Panc1 (cell line): ENCODE measurements around the gene DRC3. TPM values are rescaled to one million over a fixed set of nuclear protein-coding genes. Genes with fewer than 3 reads are reported as not detected.
A peak's percentile ranks its signal among the peaks of the same experiment; 100 is the strongest.

Source experiments
- ATAC-seq: fragments of 200-7000 bp; cut with Tn5 transposase; 2 replicates; pipeline ENCODE4 v1.9.1; 2020; ENCODE audit warnings: mild to moderate bottlenecking, moderate library complexity
- BruUV-seq: library from RNA; stranded (reverse); fragments of 400-500 nt; replicated peaks from 2 replicates; lab custom pipeline; 2021; lab: Mats Ljungman, UMichigan
- CTCF ChIA-PET: fragments of 300-600 bp; sonication (Branson Sonifier 250); formaldehyde crosslinking; loops from one replicate; lab custom pipeline; 2022; ENCODE audit warnings: antibody characterized with exemption; lab: Charles Lee
- POLR2A ChIA-PET: fragments of 300-600 bp; sonication (Branson Sonifier 250); formaldehyde crosslinking; loops from one replicate; lab custom pipeline; 2022; ENCODE audit warnings: antibody characterized with exemption; lab: Charles Lee
- DNase-seq: peaks from one replicate; pipeline ENCODE4 v3.0.0-alpha.2; 2010; ENCODE audit warnings: low read depth, low spot score
- H3K27ac ChIP-seq: 2 replicates; pipeline ENCODE4 v1.5.1; 2011; ENCODE audit warnings: mild to moderate bottlenecking, low read length, inconsistent platforms
- H3K27me3 ChIP-seq: fragments of 200-500 bp; sonication (Bioruptor generic); 2 replicates; pipeline ENCODE4 v1.6.0; 2014; ENCODE audit warnings: low read length, inconsistent platforms; ENCODE audit not compliant: control insufficient read depth, insufficient read depth
- H3K36me3 ChIP-seq: fragments of 200-500 bp; sonication (Bioruptor generic); 2 replicates; pipeline ENCODE4 v1.5.1; 2014; ENCODE audit warnings: inconsistent platforms, mild to moderate bottlenecking, low read length, moderate library complexity; ENCODE audit not compliant: control insufficient read depth, insufficient read depth
- H3K4me1 ChIP-seq: 2 replicates; pipeline ENCODE4 v1.5.1; 2011; ENCODE audit warnings: inconsistent platforms, mild to moderate bottlenecking, low read length, moderate library complexity; ENCODE audit not compliant: control insufficient read depth, insufficient read depth
- H3K4me3 ChIP-seq, 2 experiments: 2 replicates each; pipeline ENCODE4 v1.5.1; 2011 to 2012; ENCODE audit warnings: low read depth in 2 of 2, low read length in 2 of 2, mild to moderate bottlenecking in 2 of 2, inconsistent platforms in 1 of 2, moderate library complexity in 1 of 2
- H3K9me3 ChIP-seq: fragments of 200-500 bp; sonication (Bioruptor generic); 2 replicates; pipeline ENCODE4 v1.5.1; 2014; ENCODE audit warnings: low read depth, mild to moderate bottlenecking, inconsistent platforms, low read length, moderate library complexity; ENCODE audit not compliant: control insufficient read depth, insufficient read depth
- CTCF ChIP-seq: fragments of 450-650 bp; IDR thresholded peaks from 2 replicates; pipeline ENCODE4 v1.5.1; 2017; ENCODE audit warnings: mild to moderate bottlenecking
- POLR2AphosphoS5 ChIP-seq: IDR thresholded peaks from 2 replicates; pipeline ENCODE4 v1.6.1; 2012; ENCODE audit warnings: mild to moderate bottlenecking, low read depth, low read length, moderate library complexity
- SIN3A ChIP-seq: IDR thresholded peaks from 2 replicates; pipeline ENCODE4 v1.6.1; 2012; ENCODE audit warnings: low read depth, mild to moderate bottlenecking, low read length, moderate library complexity, borderline replicate concordance; ENCODE audit not compliant: insufficient read depth
- TCF7L2 ChIP-seq: IDR thresholded peaks from 2 replicates; pipeline ENCODE4 v1.6.1; 2011; ENCODE audit warnings: mild to moderate bottlenecking, low read depth, low read length, inconsistent platforms
- in situ Hi-C: cut with HindIII; loops from 2 replicates; pipeline ENCODE4 v1.10.0; 2016; ENCODE audit warnings: low sequenced_read_pairs, low pct_unique_long_range_greater_than_20kb
- intact Hi-C: fragments of 100-400 bp; cut with micrococcal nuclease; formaldehyde crosslinking; loops from one replicate; pipeline ENCODE4 v1.10.0; 2022; ENCODE audit not compliant: unreplicated experiment
- total RNA-seq: library from RNA; stranded (reverse); gene quantifications from one replicate; pipeline ENCODE4 v1.2.1, GENCODE V29; 2021; ENCODE audit not compliant: unreplicated experiment
- TF ChIP-seq, protein P1 (sequence below), 2 experiments: IDR thresholded peaks; 2 replicates each; pipeline ENCODE4 v1.6.1; 2011 to 2012; ENCODE audit warnings: low read depth in 2 of 2, control low read depth in 1 of 2, low read length in 1 of 2, mild to moderate bottlenecking in 1 of 2, moderate library complexity in 1 of 2; ENCODE audit not compliant: insufficient read depth in 1 of 2

Gene DRC3
- total RNA-seq, 1 experiment from 2014 or later, result 3.6 TPM

DNA sequence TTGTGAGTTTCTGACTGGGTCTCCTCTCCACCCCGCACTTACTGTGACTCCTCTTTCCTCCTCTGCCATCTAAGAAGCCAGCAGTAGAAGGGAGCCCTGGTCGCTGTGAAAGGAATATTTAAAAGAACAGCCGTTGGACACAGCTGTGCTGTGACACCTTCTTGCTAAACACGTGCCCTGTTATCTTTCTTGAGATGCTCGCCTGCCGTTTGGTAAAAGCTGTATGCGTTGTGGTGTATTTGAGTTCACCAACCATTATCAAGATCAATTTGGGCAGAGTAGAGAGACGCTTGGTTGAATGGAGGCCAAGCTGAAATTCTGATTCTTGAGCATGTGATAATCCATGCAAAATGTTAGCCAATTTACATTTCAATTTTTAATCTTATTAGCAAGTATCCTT is 70.3 kb downstream of the DRC3 start:
- no TSS peak for BruUV-seq
- in situ Hi-C loops, result no loop called here
- ChIA-PET CTCF (no interaction called here), POLR2A (no interaction called here)
- no peak for TF ChIP-seq TCF7L2
- TF ChIP-seq CTCF, result no peak
- TF ChIP-seq, protein P1, sequence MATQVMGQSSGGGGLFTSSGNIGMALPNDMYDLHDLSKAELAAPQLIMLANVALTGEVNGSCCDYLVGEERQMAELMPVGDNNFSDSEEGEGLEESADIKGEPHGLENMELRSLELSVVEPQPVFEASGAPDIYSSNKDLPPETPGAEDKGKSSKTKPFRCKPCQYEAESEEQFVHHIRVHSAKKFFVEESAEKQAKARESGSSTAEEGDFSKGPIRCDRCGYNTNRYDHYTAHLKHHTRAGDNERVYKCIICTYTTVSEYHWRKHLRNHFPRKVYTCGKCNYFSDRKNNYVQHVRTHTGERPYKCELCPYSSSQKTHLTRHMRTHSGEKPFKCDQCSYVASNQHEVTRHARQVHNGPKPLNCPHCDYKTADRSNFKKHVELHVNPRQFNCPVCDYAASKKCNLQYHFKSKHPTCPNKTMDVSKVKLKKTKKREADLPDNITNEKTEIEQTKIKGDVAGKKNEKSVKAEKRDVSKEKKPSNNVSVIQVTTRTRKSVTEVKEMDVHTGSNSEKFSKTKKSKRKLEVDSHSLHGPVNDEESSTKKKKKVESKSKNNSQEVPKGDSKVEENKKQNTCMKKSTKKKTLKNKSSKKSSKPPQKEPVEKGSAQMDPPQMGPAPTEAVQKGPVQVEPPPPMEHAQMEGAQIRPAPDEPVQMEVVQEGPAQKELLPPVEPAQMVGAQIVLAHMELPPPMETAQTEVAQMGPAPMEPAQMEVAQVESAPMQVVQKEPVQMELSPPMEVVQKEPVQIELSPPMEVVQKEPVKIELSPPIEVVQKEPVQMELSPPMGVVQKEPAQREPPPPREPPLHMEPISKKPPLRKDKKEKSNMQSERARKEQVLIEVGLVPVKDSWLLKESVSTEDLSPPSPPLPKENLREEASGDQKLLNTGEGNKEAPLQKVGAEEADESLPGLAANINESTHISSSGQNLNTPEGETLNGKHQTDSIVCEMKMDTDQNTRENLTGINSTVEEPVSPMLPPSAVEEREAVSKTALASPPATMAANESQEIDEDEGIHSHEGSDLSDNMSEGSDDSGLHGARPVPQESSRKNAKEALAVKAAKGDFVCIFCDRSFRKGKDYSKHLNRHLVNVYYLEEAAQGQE (IDR thresholded peaks at IDR 0.05; ENCODE audit: insufficient read depth in 1 of 2, low read depth in 2 of 2, low read length in 1 of 2), result no peak
- no peak for TF ChIP-seq SIN3A
- no peak for TF ChIP-seq POLR2AphosphoS5
- Histone ChIP-seq H3K27ac (no peak overlapping the region), H3K27me3 (no peaks in the 10 kb centered on the region), H3K4me1 (peaks cover 18% of the 10 kb centered on the region), H3K4me3 (no peak overlapping the region), H3K36me3 (no peaks in the 10 kb centered on the region; the same call in 1 of the 2 replicates), H3K9me3 (no peaks in the 10 kb centered on the region)
- intact Hi-C loops, result no loop called here
- ATAC-seq (no peak), DNase-seq (no peak)

GRCh38 chr17:18043491-18043890 is 70.8 kb downstream of the DRC3 start:
- ChIA-PET POLR2A (no interaction called here), CTCF (no interaction called here)
- TF ChIP-seq CTCF, result peak; percentile 37; the same call in 1 of the 2 replicates
- TF ChIP-seq, protein P1 (IDR thresholded peaks at IDR 0.05; ENCODE audit: insufficient read depth in 1 of 2, low read depth in 2 of 2, low read length in 1 of 2), result no peak
- H3K27ac ChIP-seq, result no peak overlapping the region
- in situ Hi-C loops (no loop called here), intact Hi-C loops (no loop called here)
- no peaks in the 10 kb centered on the region for H3K27me3 ChIP-seq
- peaks cover 15% of the 10 kb centered on the region for H3K4me1 ChIP-seq
- no peak overlapping the region for H3K4me3 ChIP-seq
- DNase-seq (no peak), ATAC-seq (no peak)
- H3K9me3 ChIP-seq, result no peaks in the 10 kb centered on the region
- BruUV-seq, result no TSS peak
- H3K36me3 ChIP-seq, result no peaks in the 10 kb centered on the region; the same call in 1 of the 2 replicates
